Fibroblast of mammary gland (primary cell): ENCODE results near the gene CBX2.

Experiments used
- DNase-seq: peaks from one replicate; pipeline ENCODE4 v3.0.0-alpha.2; 2010; ENCODE audit warnings: low read depth
- H3K4me3 ChIP-seq: 2 replicates; pipeline ENCODE4 v1.5.1; 2011; ENCODE audit warnings: low read depth, mild to moderate bottlenecking, low read length, moderate library complexity; ENCODE audit not compliant: control insufficient read depth
- CTCF ChIP-seq: conservative IDR thresholded peaks from 2 replicates; pipeline ENCODE4 v1.5.1; 2011; ENCODE audit warnings: low read depth, low read length, inconsistent platforms; ENCODE audit not compliant: control insufficient read depth, insufficient read depth

CBX2 gene

GRCh38 chr17:79792341-79792871 lies 14.5 kb downstream of the CBX2 start:
- DNase-seq, result no peak
- no peak overlapping the region for H3K4me3 ChIP-seq
- TF ChIP-seq CTCF, result no peak

- TF ChIP-seq CTCF, result no peak
- H3K4me3 ChIP-seq, result peak overlapping the region; percentile 39
These were observed 15.3 kb downstream of the CBX2 start for GRCh38 chr17:79792984-79793923.

GRCh38 chr17:79793924-79794304 lies 16.0 kb downstream of the CBX2 start:
- no peak for TF ChIP-seq CTCF
- no peak for DNase-seq
- H3K4me3 ChIP-seq, result peak overlapping the region; percentile 39

More at GRCh38 chr17:79792984-79793923, 15.3 kb downstream of the CBX2 start:
- peak; percentile 49 for DNase-seq

GRCh38 chr17:79794659-79795511 lies 16.9 kb downstream of the CBX2 start:
- H3K4me3 ChIP-seq, result no peak overlapping the region
- no peak for TF ChIP-seq CTCF
- no peak for DNase-seq

GRCh38 chr17:79795795-79796443 lies 18.0 kb downstream of the CBX2 start:
- no peak for TF ChIP-seq CTCF
- DNase-seq, result no peak
- peak overlapping the region; percentile 71 for H3K4me3 ChIP-seq

GRCh38 chr17:79796444-79796762 lies 18.5 kb downstream of the CBX2 start:
- DNase-seq, result no peak
- H3K4me3 ChIP-seq, result peak overlapping the region; percentile 71
- TF ChIP-seq CTCF, result no peak
